BLaER1 (cell line): ENCODE measurements around the gene SEC14L3.
A peak's percentile ranks its signal among the peaks of the same experiment; 100 is the strongest.

Experiments used
- H3K27ac ChIP-seq: shearing (Covaris generic); formaldehyde crosslinking; 2 replicates; pipeline ENCODE4 v1.8.1; 2022
- H3K27me3 ChIP-seq: shearing (Covaris generic); formaldehyde crosslinking; 2 replicates; pipeline ENCODE4 v1.8.1; 2022
- H3K36me3 ChIP-seq: shearing (Covaris generic); formaldehyde crosslinking; 2 replicates; pipeline ENCODE4 v1.8.1; 2022
- H3K4me1 ChIP-seq: shearing (Covaris generic); formaldehyde crosslinking; 2 replicates; pipeline ENCODE4 v1.8.1; 2022
- H3K4me2 ChIP-seq: shearing (Covaris generic); formaldehyde crosslinking; 2 replicates; pipeline ENCODE4 v1.8.1; 2022
- H3K4me3 ChIP-seq: shearing (Covaris generic); formaldehyde crosslinking; 2 replicates; pipeline ENCODE4 v1.8.1; 2022
- H3K9ac ChIP-seq: shearing (Covaris generic); formaldehyde crosslinking; 2 replicates; pipeline ENCODE4 v1.8.1; 2022
- H3K9me3 ChIP-seq: shearing (Covaris generic); formaldehyde crosslinking; 2 replicates; pipeline ENCODE4 v1.8.1; 2022
- H4K20me1 ChIP-seq: shearing (Covaris generic); formaldehyde crosslinking; 2 replicates; pipeline ENCODE4 v1.8.1; 2022
- Cebpa-rat ChIP-seq: shearing (Covaris generic); IDR thresholded peaks from 2 replicates; pipeline ENCODE4 v1.8.1; 2022

The SEC14L3 gene

DNA sequence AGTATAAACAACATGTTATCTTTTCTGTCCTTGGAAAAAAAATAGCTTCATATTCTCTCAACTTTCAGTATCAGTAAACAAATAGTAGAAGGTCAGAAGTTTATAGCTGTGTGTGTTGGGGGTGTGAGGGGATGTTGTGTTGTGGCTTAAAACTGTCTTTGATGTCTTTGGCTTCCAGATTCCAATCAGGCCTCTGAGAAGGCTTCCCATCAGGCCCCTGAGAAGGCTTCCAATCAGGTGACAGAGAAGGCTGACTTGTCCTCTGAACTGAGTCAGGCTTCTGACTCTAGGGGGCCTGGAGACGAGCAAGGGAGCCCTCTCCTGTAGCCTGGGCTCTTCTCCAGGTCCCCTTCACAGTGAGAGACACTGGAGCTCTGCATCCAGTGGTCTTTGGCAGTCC, 37.0 kb downstream of the SEC14L3 start:
- no peak for TF ChIP-seq Cebpa-rat
- peaks cover 9% of the 10 kb centered on the region for H3K36me3 ChIP-seq
- peak overlapping the region; percentile 39 for H3K4me3 ChIP-seq
- H3K4me1 ChIP-seq, result peaks cover 23% of the 10 kb centered on the region
- H3K4me2 ChIP-seq, result peak overlapping the region; percentile 67
- no peaks in the 10 kb centered on the region for H3K27me3 ChIP-seq
- no peak overlapping the region for H3K9ac ChIP-seq
- H4K20me1 ChIP-seq, result no peaks in the 10 kb centered on the region
- peaks cover 11% of the 10 kb centered on the region; the same call in 1 of the 2 replicates for H3K9me3 ChIP-seq
- peak overlapping the region; percentile 47 for H3K27ac ChIP-seq

DNA sequence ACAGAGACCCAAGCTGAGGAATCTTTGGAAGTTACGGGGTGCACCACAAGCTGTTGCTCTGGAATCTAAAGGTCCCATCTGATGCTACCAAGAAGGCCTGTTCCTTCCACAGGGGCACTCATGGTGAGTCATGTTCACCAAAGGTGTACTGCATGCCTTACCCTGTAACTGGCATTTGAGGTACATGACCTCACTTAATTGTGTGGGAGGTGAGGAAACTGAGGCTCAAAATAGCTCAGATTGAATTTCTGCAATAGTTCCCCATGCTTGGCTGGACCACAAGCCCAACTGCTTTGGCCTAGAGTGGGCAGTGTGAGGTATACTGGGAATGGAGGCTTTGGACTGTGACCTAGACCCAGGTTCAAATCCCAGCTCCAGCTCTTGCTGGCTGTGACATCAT, 38.0 kb downstream of the SEC14L3 start:
- H3K4me3 ChIP-seq, result no peak overlapping the region
- H3K4me2 ChIP-seq, result no peak overlapping the region
- H3K9me3 ChIP-seq, result peaks cover 11% of the 10 kb centered on the region; the same call in 1 of the 2 replicates
- peaks cover 20% of the 10 kb centered on the region for H3K36me3 ChIP-seq
- no peak overlapping the region for H3K27ac ChIP-seq
- H4K20me1 ChIP-seq, result 0 out of 2 replicates have a peak, but pooled peaks cover under 1% of the 10 kb centered on the region
- H3K9ac ChIP-seq, result no peak overlapping the region
- no peaks in the 10 kb centered on the region for H3K27me3 ChIP-seq
- TF ChIP-seq Cebpa-rat, result no peak
- peaks cover 23% of the 10 kb centered on the region for H3K4me1 ChIP-seq

- TF ChIP-seq Cebpa-rat, result no peak
- no peak overlapping the region for H3K27ac ChIP-seq
- no peak overlapping the region for H3K4me3 ChIP-seq
- H3K9me3 ChIP-seq, result peaks cover 11% of the 10 kb centered on the region; the same call in 1 of the 2 replicates
- H3K27me3 ChIP-seq, result no peaks in the 10 kb centered on the region
- H3K4me2 ChIP-seq, result no peak overlapping the region
- no peak overlapping the region for H3K9ac ChIP-seq
- H3K36me3 ChIP-seq, result peaks cover 25% of the 10 kb centered on the region
- peaks cover 6% of the 10 kb centered on the region; the same call in 1 of the 2 replicates for H4K20me1 ChIP-seq
- peaks cover 23% of the 10 kb centered on the region for H3K4me1 ChIP-seq
Measured at GRCh38 chr22:30433227-30433626, 38.6 kb downstream of the SEC14L3 start.

GRCh38 chr22:30432520-30432919, 39.3 kb downstream of the SEC14L3 start:
- Histone ChIP-seq H3K27me3 (no peaks in the 10 kb centered on the region), H3K36me3 (peaks cover 32% of the 10 kb centered on the region), H3K9me3 (peaks cover 11% of the 10 kb centered on the region; the same call in 1 of the 2 replicates), H3K4me3 (no peak overlapping the region), H3K9ac (no peak overlapping the region), H4K20me1 (peaks cover 13% of the 10 kb centered on the region), H3K4me1 (peaks cover 23% of the 10 kb centered on the region), H3K4me2 (no peak overlapping the region), H3K27ac (no peak overlapping the region)
- no peak for TF ChIP-seq Cebpa-rat

DNA sequence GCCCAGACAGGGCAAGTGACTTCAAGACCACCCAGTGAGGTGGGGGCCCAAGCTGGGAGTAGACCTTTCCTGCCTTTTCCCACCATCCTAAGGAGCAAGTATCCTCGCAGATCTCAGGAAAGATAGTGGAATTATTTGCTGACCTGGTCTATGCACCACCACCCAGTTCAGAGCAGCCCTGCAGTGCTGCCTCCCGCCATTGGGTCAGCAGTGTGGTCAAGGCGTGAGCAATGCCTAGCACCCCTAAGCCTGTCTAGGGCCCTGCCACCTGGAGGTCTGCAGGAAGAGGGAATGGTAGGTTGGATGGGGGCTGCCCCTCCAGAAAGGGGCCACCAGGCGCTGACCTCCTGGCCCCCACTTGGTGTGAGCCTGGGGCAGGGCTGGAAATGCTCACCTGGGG, 39.7 kb downstream of the SEC14L3 start:
- H3K27ac ChIP-seq, result no peak overlapping the region
- peaks cover 11% of the 10 kb centered on the region; the same call in 1 of the 2 replicates for H3K9me3 ChIP-seq
- peaks cover 37% of the 10 kb centered on the region for H3K36me3 ChIP-seq
- peaks cover 17% of the 10 kb centered on the region for H4K20me1 ChIP-seq
- no peak overlapping the region for H3K9ac ChIP-seq
- H3K4me2 ChIP-seq, result no peak overlapping the region
- H3K27me3 ChIP-seq, result no peaks in the 10 kb centered on the region
- TF ChIP-seq Cebpa-rat, result no peak
- H3K4me1 ChIP-seq, result peaks cover 27% of the 10 kb centered on the region
- H3K4me3 ChIP-seq, result no peak overlapping the region

- H3K36me3 ChIP-seq, result peaks cover 39% of the 10 kb centered on the region
- H4K20me1 ChIP-seq, result peaks cover 20% of the 10 kb centered on the region
- H3K4me3 ChIP-seq, result no peak overlapping the region
- peaks cover 11% of the 10 kb centered on the region; the same call in 1 of the 2 replicates for H3K9me3 ChIP-seq
- no peaks in the 10 kb centered on the region for H3K27me3 ChIP-seq
- H3K27ac ChIP-seq, result no peak overlapping the region
- H3K4me2 ChIP-seq, result no peak overlapping the region
- no peak overlapping the region for H3K9ac ChIP-seq
- no peak for TF ChIP-seq Cebpa-rat
- peaks cover 32% of the 10 kb centered on the region for H3K4me1 ChIP-seq
Measured at GRCh38 chr22:30430933-30431332, 40.9 kb downstream of the SEC14L3 start.

GRCh38 chr22:30429887-30430286, 41.9 kb downstream of the SEC14L3 start:
- Histone ChIP-seq H3K36me3 (peaks cover 39% of the 10 kb centered on the region), H3K27ac (no peak overlapping the region), H3K9ac (no peak overlapping the region), H4K20me1 (peaks cover 20% of the 10 kb centered on the region), H3K4me1 (peaks cover 28% of the 10 kb centered on the region), H3K27me3 (no peaks in the 10 kb centered on the region), H3K9me3 (0 out of 2 replicates have a peak, but pooled peaks cover under 1% of the 10 kb centered on the region), H3K4me3 (no peak overlapping the region), H3K4me2 (no peak overlapping the region)
- TF ChIP-seq Cebpa-rat, result no peak

DNA sequence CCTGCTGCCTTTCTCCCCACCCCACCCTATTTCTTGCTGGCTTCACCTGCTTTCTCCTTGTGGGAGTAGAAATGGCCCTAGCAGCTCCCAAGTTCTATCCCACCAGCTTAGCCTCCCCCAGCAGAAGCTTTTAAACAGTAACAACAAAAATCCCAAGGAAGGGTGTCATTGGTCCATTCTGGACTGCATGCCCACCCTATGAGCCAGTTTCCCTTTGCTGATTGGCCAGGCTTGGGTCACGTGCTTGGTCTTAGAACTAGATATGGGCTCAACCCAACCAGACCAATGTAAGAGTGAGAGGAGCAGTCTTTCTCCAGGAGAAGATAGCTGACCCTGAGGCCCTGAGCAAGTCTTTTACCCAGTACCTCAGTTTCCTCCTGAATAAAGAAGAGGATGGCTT, 43.9 kb downstream of the SEC14L3 start:
- Histone ChIP-seq H3K36me3 (peaks cover 34% of the 10 kb centered on the region), H3K27ac (no peak overlapping the region), H3K27me3 (no peaks in the 10 kb centered on the region), H3K4me3 (no peak overlapping the region), H3K9ac (no peak overlapping the region), H3K4me1 (peaks cover 33% of the 10 kb centered on the region), H3K9me3 (no peaks in the 10 kb centered on the region), H3K4me2 (no peak overlapping the region), H4K20me1 (peaks cover 20% of the 10 kb centered on the region)
- no peak for TF ChIP-seq Cebpa-rat

- Histone ChIP-seq H3K4me2 (peak overlapping the region; percentile 88), H3K27ac (peak overlapping the region; percentile 88), H3K27me3 (no peaks in the 10 kb centered on the region), H4K20me1 (peaks cover 20% of the 10 kb centered on the region), H3K9me3 (no peaks in the 10 kb centered on the region), H3K4me1 (peaks cover 45% of the 10 kb centered on the region), H3K36me3 (peaks cover 34% of the 10 kb centered on the region), H3K4me3 (peak overlapping the region; percentile 96), H3K9ac (peak overlapping the region; percentile 89)
- TF ChIP-seq Cebpa-rat, result no peak
Measured at GRCh38 chr22:30426388-30427353, 45.1 kb downstream of the SEC14L3 start.
